Measurements from ENCODE around the gene PCBP2.

The PCBP2 gene

DNA sequence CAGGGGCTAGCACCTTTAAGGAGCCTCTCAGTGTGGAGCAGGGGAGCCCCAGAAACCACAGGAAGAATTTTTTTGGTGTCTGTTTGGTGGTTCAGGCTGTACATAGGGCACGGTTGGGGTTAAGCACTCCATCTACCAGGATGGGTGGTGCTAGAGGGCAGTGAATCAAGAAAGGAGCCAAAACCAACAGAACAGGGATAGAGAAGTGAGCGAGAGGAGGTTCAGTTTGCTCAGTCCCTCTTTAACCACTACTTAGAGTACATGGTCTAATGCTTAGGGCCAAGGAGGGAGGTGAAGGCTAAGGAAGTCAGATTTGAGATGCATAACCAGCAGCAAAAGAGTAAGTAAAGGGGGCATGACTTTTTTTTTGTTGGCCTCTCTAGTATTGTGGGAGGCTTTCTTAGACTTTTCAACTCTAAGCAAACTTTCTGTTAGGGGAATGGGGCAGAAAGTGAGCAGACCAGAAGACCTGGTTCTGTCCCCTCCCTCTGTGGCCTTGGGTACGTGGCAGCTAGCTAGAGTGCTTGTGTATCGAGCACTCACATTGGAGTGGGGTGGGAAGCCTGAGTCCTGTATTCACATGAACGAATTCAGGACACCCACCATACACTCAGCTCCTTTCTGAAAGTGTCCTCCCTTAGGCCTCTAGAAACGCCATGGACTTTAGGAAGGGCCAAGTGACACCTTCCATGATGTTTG lies 62.0 kb downstream of the PCBP2 start:
- no peak for DNase-seq

DNA sequence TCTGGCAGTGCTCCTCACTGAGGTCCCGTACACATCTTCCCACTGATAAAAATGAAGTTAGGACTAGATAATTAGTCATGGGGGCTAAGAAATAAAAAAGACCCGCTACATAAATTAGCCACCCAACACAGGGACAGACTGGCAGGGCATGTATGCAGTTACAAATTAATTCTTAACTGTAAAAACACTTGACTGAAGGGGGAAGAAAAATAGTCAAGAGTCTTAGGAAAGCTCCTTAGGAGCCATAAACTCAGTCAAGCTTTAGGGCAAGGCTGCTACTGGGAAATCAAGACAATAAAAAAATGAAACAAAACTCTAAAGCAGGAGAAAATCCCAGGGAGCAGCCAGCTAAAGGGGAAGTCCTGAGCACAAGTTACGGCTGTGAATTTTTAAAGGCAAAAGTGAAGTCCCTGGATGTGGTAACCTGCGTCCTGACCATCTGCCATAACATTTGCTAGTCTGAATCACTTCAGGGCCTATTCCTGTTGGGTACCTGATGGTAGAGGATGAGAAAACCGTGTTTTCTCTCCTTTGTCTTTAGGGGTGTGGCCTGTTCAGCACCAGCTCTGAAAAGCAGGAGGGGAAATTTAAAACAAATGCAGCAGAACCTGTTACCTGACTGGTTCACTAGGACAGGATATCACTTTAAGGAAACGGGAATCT lies 62.9 kb downstream of the PCBP2 start:
- peak; percentile 77 for DNase-seq

DNA sequence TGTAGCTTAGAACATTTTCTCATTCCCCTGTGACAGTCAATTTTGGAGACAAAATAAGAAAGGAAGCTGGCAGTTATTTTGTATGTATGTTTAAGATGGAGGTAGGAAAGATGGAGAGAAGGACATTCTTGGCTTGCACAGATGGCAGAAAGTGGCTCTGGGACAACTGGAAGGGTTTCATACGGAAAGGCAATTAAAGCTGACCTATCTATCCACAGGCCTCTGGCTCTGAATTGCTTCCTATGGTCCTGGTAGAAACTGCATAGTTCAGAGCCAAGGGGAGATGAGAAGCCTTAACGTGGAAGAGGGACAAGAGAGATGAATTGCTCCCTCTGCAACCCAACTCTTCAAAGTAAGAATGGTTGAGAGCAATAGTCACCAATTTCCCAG lies 63.4 kb downstream of the PCBP2 start:
- no peak for DNase-seq

DNA sequence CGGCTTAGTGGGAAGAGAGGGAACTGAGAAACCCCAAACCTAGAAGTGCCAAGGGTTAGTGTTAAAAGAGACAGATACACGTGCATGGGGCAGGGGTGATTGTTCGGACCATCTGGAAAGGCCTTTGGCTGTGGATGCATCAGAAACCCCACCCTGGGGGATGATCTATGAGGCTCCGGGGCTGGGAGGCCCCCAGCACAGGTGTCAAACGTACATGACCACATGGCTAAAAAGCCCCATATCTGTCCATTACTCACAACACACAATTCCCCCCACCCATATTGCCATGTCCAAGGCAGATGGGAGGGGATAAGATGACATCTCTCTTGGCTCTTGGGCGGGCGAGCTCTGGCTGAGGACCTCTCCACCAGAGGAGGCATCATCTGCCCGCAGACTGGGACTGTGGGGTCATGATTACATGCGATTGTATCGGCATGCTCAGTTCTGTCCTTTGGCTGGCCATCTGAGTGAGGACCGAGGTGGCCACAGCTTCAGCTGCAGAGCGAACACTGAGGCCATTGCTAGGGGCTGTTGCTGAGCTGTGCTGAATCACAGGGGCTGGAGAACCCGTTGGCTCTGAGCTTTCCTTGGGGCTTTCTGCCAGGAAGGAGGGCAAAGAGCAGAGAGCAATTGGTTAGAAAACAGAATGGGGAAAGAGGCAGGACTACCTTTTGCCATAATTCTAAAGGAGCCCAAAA lies 65.0 kb downstream of the PCBP2 start:
- DNase-seq, result no peak

DNA sequence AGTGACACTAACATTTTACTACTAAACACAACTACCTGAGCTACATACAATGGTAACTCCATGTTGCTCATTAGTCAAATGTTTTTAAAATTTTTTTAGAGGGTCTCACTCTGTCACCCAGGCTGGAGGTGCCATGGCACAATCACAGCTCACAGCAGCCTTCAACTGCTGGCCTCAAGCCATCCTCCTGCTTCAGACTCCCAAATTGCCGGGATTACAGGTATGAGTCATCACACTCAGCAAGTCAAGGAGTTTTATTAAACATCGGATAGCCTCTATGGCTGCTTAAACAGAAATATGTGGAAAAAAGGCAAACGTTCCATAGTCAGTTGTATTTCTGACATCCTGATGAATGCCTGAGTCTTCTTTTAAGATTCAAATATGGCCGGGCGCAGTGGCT lies 66.5 kb downstream of the PCBP2 start:
- DNase-seq, result no peak

DNA sequence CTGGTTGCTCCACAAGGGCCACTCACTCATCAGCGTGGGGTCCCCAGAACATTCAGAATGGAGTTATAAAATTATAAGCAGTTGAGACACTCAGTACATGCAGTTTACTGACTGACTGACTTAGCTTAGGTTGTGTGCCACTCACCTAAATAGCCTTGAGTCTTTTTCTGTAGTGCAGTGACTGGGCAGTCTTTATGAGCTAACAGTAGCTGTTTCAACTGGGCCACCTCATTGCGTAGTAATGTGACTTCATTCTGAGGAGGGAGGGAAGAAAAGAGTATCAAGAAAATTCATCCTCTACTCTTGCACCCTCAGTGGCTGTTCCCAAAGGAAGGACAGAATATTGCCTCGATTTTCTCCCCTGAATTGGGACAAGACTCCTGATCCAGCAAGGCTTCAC lies 71.2 kb downstream of the PCBP2 start:
- no peak for DNase-seq

DNA sequence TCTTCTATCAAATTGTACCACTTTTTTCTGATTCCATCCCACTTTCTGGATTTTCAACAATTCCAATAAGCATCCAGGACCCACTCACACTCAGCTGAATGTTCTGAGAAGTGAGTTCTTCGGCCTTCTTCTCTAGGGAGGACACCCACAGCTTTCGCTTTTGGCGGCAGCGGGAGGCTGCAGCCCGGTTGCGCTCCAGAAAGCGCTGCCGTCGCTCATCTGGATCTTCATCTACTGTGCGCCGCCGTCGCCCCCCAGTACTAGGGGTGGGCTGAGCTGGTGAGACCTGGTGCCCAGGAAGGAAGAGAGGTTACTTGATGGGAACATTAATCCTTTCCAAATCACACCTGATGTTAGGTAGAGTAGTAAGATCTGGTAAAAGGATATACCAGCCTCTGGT lies 72.6 kb downstream of the PCBP2 start:
- no peak for DNase-seq

DNA sequence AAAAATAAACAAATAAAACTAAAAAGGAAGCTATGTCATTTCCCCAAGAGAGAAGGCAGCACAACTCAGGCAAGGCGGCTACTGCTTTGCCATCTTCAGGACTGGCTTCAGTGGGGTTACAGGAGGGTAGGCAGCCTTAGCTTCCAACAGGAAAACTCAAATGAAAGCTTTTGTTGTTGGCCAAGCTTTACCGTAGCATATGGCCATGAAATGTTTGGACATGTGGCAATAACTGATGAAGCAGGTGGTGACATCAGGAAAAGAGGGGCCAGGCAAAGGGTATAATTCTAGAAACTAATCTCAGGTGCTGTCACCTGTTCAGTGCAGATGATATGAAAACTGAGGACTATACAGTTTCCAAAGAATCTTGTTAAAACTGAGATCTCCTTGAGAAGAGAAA lies 78.2 kb downstream of the PCBP2 start:
- DNase-seq, result peak; percentile 91

Data from NCI-H2171 treated with DMSO at 0.1 percent for 48 hours (cell line).